Muscle of leg (tissue), 11 donors: ENCODE results near the gene OR2J1. TPM values are rescaled to one million over a fixed set of nuclear protein-coding genes. Genes with fewer than 3 reads are reported as not detected.
"Not testable (repeated sequence)": the region's sequence is repeated elsewhere in the genome, so short reads cannot be mapped to it uniquely, and the experiment has no call there.

Experiments
- DNase-seq: peaks from one replicate; pipeline ENCODE4 v3.0.0; 2013
- H3K27ac ChIP-seq: one replicate; pipeline ENCODE4 v1.5.1; 2013; ENCODE audit warnings: mild to moderate bottlenecking, low read length, control low read depth
- H3K27me3 ChIP-seq: one replicate; pipeline ENCODE4 v1.6.1; 2013; ENCODE audit warnings: low read length; ENCODE audit not compliant: control insufficient read depth, insufficient read depth
- H3K36me3 ChIP-seq: one replicate; pipeline ENCODE4 v1.6.1; 2013; ENCODE audit warnings: low read length; ENCODE audit not compliant: control insufficient read depth, insufficient read depth
- H3K4me1 ChIP-seq: one replicate; pipeline ENCODE4 v1.6.1; 2013; ENCODE audit warnings: low read length; ENCODE audit not compliant: control insufficient read depth, insufficient read depth
- H3K4me3 ChIP-seq: one replicate; pipeline ENCODE4 v1.5.1; 2013; ENCODE audit warnings: low read length, control low read depth
- H3K9me3 ChIP-seq: replicated peaks from 2 replicates; pipeline ENCODE4 v1.6.1; 2013; ENCODE audit warnings: low read depth, low read length; ENCODE audit not compliant: control insufficient read depth
- WGBS: methylation state at CpG from one replicate; pipeline ENCODE4 v1.1.5; 2013; ENCODE audit warnings: missing lambda C conversion rate; ENCODE audit not compliant: insufficient coverage; 5-methylcytosine and 5-hydroxymethylcytosine counted together
- polyA plus RNA-seq, 8 donors: library from polyadenylated mRNA; unstranded; fragments of 120-200 nt; gene quantifications; one replicate each; pipeline versions ENCODE4 v1.2.1 to v1.2.3, GENCODE V29; 2013; ENCODE audit warnings: inconsistent platforms in 1 of 8, low replicate concordance in 1 of 8; ENCODE audit not compliant: insufficient read length in 8 of 8, insufficient read depth in 1 of 8
- total RNA-seq: library from RNA; stranded (reverse); fragments of 120-200 nt; gene quantifications from one replicate; pipeline ENCODE4 v1.2.4, GENCODE V29; 2013

The OR2J1 gene
- total and polyA plus RNA-seq, 9 donors: not detected

DNA sequence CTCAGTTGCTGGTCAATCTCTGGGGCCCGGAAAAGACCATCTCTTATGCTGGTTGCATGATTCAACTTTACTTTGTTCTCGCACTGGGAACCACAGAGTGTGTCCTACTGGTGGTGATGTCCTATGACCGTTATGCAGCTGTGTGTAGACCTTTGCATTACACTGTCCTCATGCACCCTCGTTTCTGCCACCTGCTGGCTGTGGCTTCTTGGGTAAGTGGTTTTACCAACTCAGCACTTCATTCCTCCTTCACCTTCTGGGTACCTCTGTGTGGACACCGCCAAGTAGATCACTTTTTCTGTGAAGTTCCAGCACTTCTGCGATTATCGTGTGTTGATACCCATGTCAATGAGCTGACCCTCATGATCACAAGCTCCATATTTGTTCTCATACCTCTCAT lies 12.8 kb downstream of the OR2J1 start:
- Histone ChIP-seq H3K27ac (no peak overlapping the region), H3K9me3 (no peaks in the 10 kb centered on the region), H3K36me3 (no peaks in the 10 kb centered on the region), H3K4me1 (no peaks in the 10 kb centered on the region), H3K4me3 (no peak overlapping the region), H3K27me3 (no peaks in the 10 kb centered on the region)
- no peak for DNase-seq
- WGBS: 63% methylated on average over 6 of the region's 7 CpGs

GRCh38 chr6:29114964-29115363 lies 15.7 kb downstream of the OR2J1 start:
- not testable (repeated sequence) for H3K4me1 ChIP-seq, H3K4me3 ChIP-seq, DNase-seq, H3K27me3 ChIP-seq, H3K27ac ChIP-seq, H3K36me3 ChIP-seq, H3K9me3 ChIP-seq
- WGBS: no CpG with 5 or more reads among the region's 3 CpGs

DNA sequence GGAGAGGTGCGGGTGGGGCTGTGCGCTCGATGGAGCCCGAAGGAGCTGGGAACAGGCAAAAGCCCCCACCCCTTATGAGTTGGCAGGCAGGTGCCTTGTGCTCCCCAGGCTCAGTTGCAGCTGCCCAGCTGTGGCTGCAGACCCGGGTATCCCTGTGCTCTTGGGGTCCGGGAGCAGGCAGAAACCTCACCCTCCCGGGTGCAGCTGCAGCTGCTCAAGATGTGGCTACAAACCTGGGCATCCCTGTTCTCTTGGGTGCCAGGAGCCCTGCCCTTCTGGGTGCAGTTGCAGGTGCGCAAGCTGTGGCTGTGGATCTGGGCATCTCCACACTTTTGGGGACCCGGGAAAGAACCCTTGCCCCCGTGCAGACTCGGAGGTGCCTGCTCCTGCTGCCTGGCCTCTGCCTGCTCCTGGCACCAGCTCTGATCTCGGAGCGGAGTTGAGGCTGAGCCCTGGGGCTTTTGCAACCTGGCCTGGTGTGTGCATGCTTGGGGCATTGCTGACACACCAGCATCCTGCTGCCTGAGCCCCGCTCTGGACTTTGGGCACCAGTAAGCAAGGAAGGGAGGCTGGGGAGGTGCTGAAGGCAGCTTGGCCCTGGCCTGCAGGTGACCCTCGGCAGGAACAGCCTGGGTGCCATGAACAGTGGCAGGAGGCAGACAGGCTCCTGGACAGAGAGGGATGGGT lies 30.2 kb downstream of the OR2J1 start:
- H3K4me1 ChIP-seq: no peaks in the 10 kb centered on the region
- no peaks in the 10 kb centered on the region for H3K36me3 ChIP-seq
- no peak overlapping the region for H3K4me3 ChIP-seq
- no peaks in the 10 kb centered on the region for H3K9me3 ChIP-seq
- no peak for DNase-seq
- H3K27ac ChIP-seq: no peak overlapping the region
- 64% methylated on average over 15 of the region's 15 CpGs for WGBS
- H3K27me3 ChIP-seq: no peaks in the 10 kb centered on the region

GRCh38 chr6:29130644-29131043 lies 31.4 kb downstream of the OR2J1 start:
- Histone ChIP-seq H3K4me3 (no peak overlapping the region), H3K4me1 (no peaks in the 10 kb centered on the region), H3K27me3 (no peaks in the 10 kb centered on the region), H3K9me3 (no peaks in the 10 kb centered on the region), H3K36me3 (no peaks in the 10 kb centered on the region), H3K27ac (no peak overlapping the region)
- DNase-seq: no peak
- WGBS: 87% methylated on average over 3 of the region's 4 CpGs

DNA sequence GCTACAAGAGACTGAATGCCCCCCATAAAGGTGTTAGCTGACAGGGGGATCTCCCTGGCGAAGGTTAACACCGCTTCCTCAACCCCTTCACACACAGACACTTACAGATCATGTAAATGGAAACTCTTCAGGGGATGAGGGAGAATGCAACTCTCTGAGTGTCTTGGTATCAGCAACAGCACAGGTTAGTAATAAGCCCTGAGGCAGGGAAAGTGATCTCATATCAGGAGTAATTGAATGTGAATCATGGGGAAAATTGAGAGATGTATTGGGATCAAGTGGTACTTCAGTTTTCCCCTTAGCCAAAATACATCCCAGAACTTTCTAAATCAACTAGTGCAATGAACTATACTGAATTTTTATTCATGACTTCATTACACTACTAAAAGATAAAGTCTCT lies 32.4 kb downstream of the OR2J1 start:
- WGBS: no CpG with 5 or more reads among the region's 2 CpGs
- Histone ChIP-seq H3K27me3 (no peaks in the 10 kb centered on the region), H3K4me1 (no peaks in the 10 kb centered on the region), H3K9me3 (no peaks in the 10 kb centered on the region), H3K27ac (no peak overlapping the region), H3K4me3 (no peak overlapping the region), H3K36me3 (no peaks in the 10 kb centered on the region)
- DNase-seq: no peak

- Histone ChIP-seq H3K4me1 (no peaks in the 10 kb centered on the region), H3K9me3 (no peaks in the 10 kb centered on the region), H3K4me3 (no peak overlapping the region), H3K36me3 (no peaks in the 10 kb centered on the region), H3K27ac (no peak overlapping the region), H3K27me3 (no peaks in the 10 kb centered on the region)
- no CpG with 5 or more reads among the region's 4 CpGs for WGBS
- DNase-seq: no peak
Observed at GRCh38 chr6:29137724-29138123, 38.4 kb downstream of the OR2J1 start.

DNA sequence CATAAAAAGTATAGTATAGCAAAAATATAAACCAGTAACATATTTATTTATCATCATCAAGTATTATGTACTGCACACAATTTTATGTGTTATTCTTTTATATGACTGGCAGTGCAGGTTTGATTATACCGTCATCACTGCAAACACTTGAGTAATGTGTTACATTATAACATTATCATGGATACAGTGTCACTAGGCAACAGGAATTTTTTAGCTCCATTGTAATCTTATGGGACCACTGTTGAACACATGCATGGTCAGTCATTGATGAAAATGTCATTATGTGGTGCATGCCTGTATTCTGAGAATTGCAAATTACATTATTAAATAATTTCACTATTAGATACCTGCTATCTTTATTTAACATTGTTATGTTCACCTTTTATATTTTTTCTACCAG lies 42.3 kb downstream of the OR2J1 start:
- no peak overlapping the region for H3K27ac ChIP-seq

DNA sequence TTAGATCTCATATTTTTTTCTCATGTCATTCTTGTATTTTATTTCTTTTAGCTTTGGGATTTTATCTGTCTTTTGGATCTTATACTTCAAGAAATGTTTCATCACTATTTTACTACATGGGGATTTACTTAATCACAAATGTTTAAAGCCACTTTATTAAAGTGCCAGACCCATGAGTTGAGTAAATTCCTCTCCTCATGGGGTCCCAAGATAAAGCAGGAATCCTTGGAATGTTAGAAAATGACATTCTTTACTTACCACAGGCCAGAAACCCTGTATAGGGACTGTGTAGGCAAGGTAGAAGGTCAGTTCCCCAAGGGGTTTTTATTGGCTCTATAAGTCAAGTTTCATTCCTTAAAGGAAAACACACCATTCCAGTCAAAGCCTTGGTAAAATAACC lies 43.0 kb downstream of the OR2J1 start:
- H3K4me1 ChIP-seq: no peaks in the 10 kb centered on the region
- no peak for DNase-seq
- no peaks in the 10 kb centered on the region for H3K27me3 ChIP-seq
- H3K27ac ChIP-seq: no peak overlapping the region
- H3K36me3 ChIP-seq: no peaks in the 10 kb centered on the region
- no peak overlapping the region for H3K4me3 ChIP-seq
- H3K9me3 ChIP-seq: no peaks in the 10 kb centered on the region

More for the DNA sequence above, 42.3 kb downstream of the OR2J1 start:
- no peaks in the 10 kb centered on the region for H3K4me1 ChIP-seq
- H3K9me3 ChIP-seq: no peaks in the 10 kb centered on the region
- no peaks in the 10 kb centered on the region for H3K27me3 ChIP-seq
- DNase-seq: no peak
- H3K36me3 ChIP-seq: no peaks in the 10 kb centered on the region
- WGBS: no CpG with 5 or more reads among the region's 1 CpG
- no peak overlapping the region for H3K4me3 ChIP-seq

DNA sequence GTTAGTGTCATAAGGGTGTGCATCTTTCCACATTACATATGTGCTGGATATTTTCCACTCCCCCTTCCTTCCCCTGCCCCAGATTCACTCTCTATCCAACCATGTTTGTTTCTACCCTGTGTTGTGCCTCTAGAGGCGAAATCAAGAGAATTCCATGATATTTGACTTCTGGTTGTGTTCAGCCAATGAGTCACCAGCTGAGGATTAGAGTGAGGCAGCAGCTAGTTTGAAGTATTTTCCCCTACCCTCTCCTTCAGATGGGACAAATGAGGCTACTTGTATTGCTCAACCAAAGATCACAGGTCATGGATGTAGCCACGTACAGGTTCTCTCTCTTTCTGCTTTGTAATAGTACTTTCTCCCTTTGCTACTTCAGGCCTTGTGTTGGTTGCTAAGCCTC lies 46.9 kb downstream of the OR2J1 start:
- H3K36me3 ChIP-seq: no peaks in the 10 kb centered on the region
- no peak overlapping the region for H3K27ac ChIP-seq
- no peak for DNase-seq
- no peak overlapping the region for H3K4me3 ChIP-seq
- WGBS: no CpG with 5 or more reads among the region's 2 CpGs
- H3K4me1 ChIP-seq: no peaks in the 10 kb centered on the region
- no peaks in the 10 kb centered on the region for H3K27me3 ChIP-seq
- peaks cover 2% of the 10 kb centered on the region for H3K9me3 ChIP-seq

DNA sequence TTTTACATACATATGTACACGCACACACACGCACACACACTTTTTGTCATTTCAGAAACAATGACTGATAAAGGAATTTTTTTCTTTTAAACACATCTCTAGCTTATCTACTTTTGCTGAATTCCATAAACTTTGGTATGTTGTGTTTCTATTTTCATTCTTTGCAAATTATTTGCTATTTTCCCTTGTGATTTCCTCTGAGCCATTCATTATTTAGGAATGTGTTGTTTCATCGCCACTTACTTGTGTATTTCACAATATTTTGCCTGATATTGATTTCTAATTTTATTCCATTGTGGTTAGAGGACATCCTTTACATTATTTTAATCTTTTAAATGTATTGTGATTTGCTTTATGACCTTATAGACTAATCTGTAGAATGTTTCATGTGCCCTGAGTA lies 47.8 kb downstream of the OR2J1 start:
- H3K9me3 ChIP-seq: peaks cover 2% of the 10 kb centered on the region
- no peak for DNase-seq
- no peaks in the 10 kb centered on the region for H3K4me1 ChIP-seq
- no CpG with 5 or more reads among the region's 3 CpGs for WGBS
- H3K36me3 ChIP-seq: no peaks in the 10 kb centered on the region
- no peak overlapping the region for H3K4me3 ChIP-seq
- no peak overlapping the region for H3K27ac ChIP-seq
- no peaks in the 10 kb centered on the region for H3K27me3 ChIP-seq

- not testable (repeated sequence) for H3K9me3 ChIP-seq, H3K27ac ChIP-seq, H3K27me3 ChIP-seq, H3K4me1 ChIP-seq, DNase-seq, H3K4me3 ChIP-seq, H3K36me3 ChIP-seq
- no CpG with 5 or more reads among the region's 3 CpGs for WGBS
Observed at GRCh38 chr6:29149444-29149843, 50.2 kb downstream of the OR2J1 start.
